Naive thymus-derived CD8-positive, alpha-beta T cell (primary cell): ENCODE measurements around the gene AFG1L. TPM values are rescaled to one million over a fixed set of nuclear protein-coding genes. Genes with fewer than 3 reads are reported as not detected.
"Not testable (repeated sequence)": the region's sequence is repeated elsewhere in the genome, so short reads cannot be mapped to it uniquely, and the experiment has no call there.

Experiments used
- ATAC-seq, 2 donors: fragments of 150-1000 bp; cut with Tn5 transposase in 1 of 2; sonication (Bioruptor Pico), chemical (Tn5 transposase) in 1 of 2; 1 replicate in 1 of 2; 2 replicates in 1 of 2; pipeline ENCODE4 v1.10.0; 2021; ENCODE audit warnings: mild to moderate bottlenecking in 2 of 2, moderate library complexity in 2 of 2
- POLR2A ChIA-PET: fragments of 350-600 bp; sonication (Branson Sonifier 250); formaldehyde crosslinking; loops from one replicate; lab custom pipeline; 2021; ENCODE audit warnings: antibody characterized with exemption; lab: Charles Lee
- DNase-seq, 10 donors: peaks; one replicate each; pipeline versions ENCODE4 v3.0.0 to v3.0.0-alpha.2; 2020 to 2022
- H3K27ac Mint-ChIP-seq, 10 donors: one replicate each; pipeline ENCODE4 v1.8.0; 2020 to 2022; ENCODE audit warnings: mild to moderate bottlenecking in 10 of 10, mixed read lengths in 10 of 10, moderate library complexity in 4 of 10, inconsistent platforms in 1 of 10
- H3K27me3 Mint-ChIP-seq, 5 donors: one replicate each; pipeline ENCODE4 v1.8.0; 2021 to 2022; ENCODE audit warnings: mixed read lengths in 5 of 5
- H3K36me3 Mint-ChIP-seq, 3 donors: one replicate each; pipeline ENCODE4 v1.8.0; 2020 to 2022; ENCODE audit warnings: mixed read lengths in 3 of 3, mild to moderate bottlenecking in 2 of 3, inconsistent platforms in 1 of 3
- H3K4me1 Mint-ChIP-seq, 4 donors: one replicate each; pipeline ENCODE4 v1.8.0; 2021 to 2022; ENCODE audit warnings: mixed read lengths in 4 of 4
- H3K4me3 Mint-ChIP-seq, 10 donors: one replicate each; pipeline ENCODE4 v1.8.0; 2020 to 2022; ENCODE audit warnings: mild to moderate bottlenecking in 10 of 10, mixed read lengths in 10 of 10, moderate library complexity in 6 of 10, inconsistent platforms in 1 of 10
- H3K9me3 Mint-ChIP-seq, 9 donors: one replicate each; pipeline ENCODE4 v1.8.0; 2020 to 2022; ENCODE audit warnings: mixed read lengths in 9 of 9, mild to moderate bottlenecking in 3 of 9, inconsistent platforms in 1 of 9, moderate library complexity in 1 of 9
- polyA plus RNA-seq, 3 donors: library from polyadenylated mRNA; unstranded; fragments of 300-500 nt; fragmentation: Illumina TruSeq; gene quantifications; one replicate each; pipeline ENCODE4 v1.2.3, GENCODE V29; 2021
- total RNA-seq, 8 experiments: library from RNA in 2 of 8; stranded (reverse) in 2 of 8; gene quantifications; one replicate each; pipeline ENCODE4 v1.2.3 and lab custom pipeline; 2021 to 2026

Gene AFG1L
- total and polyA plus RNA-seq, 5 experiments from 2014 or later, result 2.8 to 8.7 (median 4.4) TPM

- POLR2A ChIA-PET, result interaction anchor here (0.6 to 4.1 kb wide), 12 partner anchors 10 to 1122 kb away, joined by 3 to 36 read pairs (median 5); partner anchors contain the start of genes AFG1L, CD164, FOXO3 and OSTM1
- H3K4me3 Mint-ChIP-seq, result peak within 1 kb of the TSS; percentile 86 to 97 (median 92)
- H3K4me1 Mint-ChIP-seq, result peaks cover 5 to 44% (median 27%) of the 10 kb centered on the region in 4 donors
- H3K27ac Mint-ChIP-seq, result peak within 1 kb of the TSS; percentile 93 to 99 (median 96)
- no peaks in the 10 kb centered on the region for H3K9me3 Mint-ChIP-seq
- H3K36me3 Mint-ChIP-seq, result peaks cover 0 to 9% (median 0%) of the 10 kb centered on the region in 3 donors
- ATAC-seq (peak; percentile 82 to 83), DNase-seq (peak; percentile 78 to 95 (median 87))
- H3K27me3 Mint-ChIP-seq, result no peaks in the 10 kb centered on the region
Observed at GRCh38 chr6:108260809-108261569, 33.9 kb upstream of the AFG1L start, which contains the start of gene SNX3. SNX3 (minus strand) TSS chr6:108261040; CDS start chr6:108260921, 119 bp downstream.

- peak overlapping the region in 1 of 10 donors; percentile 4 for H3K4me3 Mint-ChIP-seq
- H3K9me3 Mint-ChIP-seq, result no peaks in the 10 kb centered on the region
- peaks cover 2 to 22% (median 12%) of the 10 kb centered on the region in 4 donors for H3K4me1 Mint-ChIP-seq
- POLR2A ChIA-PET, result no interaction called here
- DNase-seq (no peak), ATAC-seq (no peak)
- H3K36me3 Mint-ChIP-seq, result no peaks in the 10 kb centered on the region
- H3K27ac Mint-ChIP-seq, result no peak overlapping the region
- H3K27me3 Mint-ChIP-seq, result no peaks in the 10 kb centered on the region
Observed at GRCh38 chr6:108263371-108263770, 31.5 kb upstream of the AFG1L start.

GRCh38 chr6:108268845-108269244, 26.0 kb upstream of the AFG1L start:
- Mint-ChIP-seq H3K36me3 (no peaks in the 10 kb centered on the region), H3K27ac (peak overlapping the region in 1 of 10 donors; percentile 48), H3K4me1 (no peaks in the 10 kb centered on the region), H3K9me3 (no peaks in the 10 kb centered on the region), H3K27me3 (peaks cover 0 to 5% (median 0%) of the 10 kb centered on the region in 5 donors), H3K4me3 (no peak overlapping the region)
- POLR2A ChIA-PET, result no interaction called here
- DNase-seq, result no peak
- ATAC-seq, result no peak

- H3K36me3 Mint-ChIP-seq, ATAC-seq, H3K27ac Mint-ChIP-seq, DNase-seq, H3K4me3 Mint-ChIP-seq, POLR2A ChIA-PET, H3K27me3 Mint-ChIP-seq, H3K9me3 Mint-ChIP-seq, H3K4me1 Mint-ChIP-seq: not testable (repeated sequence)
Observed at GRCh38 chr6:108269955-108270354, 24.9 kb upstream of the AFG1L start.

- Mint-ChIP-seq H3K27ac (no peak overlapping the region), H3K36me3 (no peaks in the 10 kb centered on the region), H3K4me1 (no peaks in the 10 kb centered on the region), H3K9me3 (no peaks in the 10 kb centered on the region), H3K4me3 (no peak overlapping the region), H3K27me3 (peaks cover 0 to 5% (median 2%) of the 10 kb centered on the region in 5 donors)
- POLR2A ChIA-PET, result no interaction called here
- no peak for DNase-seq
- ATAC-seq, result no peak
Observed at GRCh38 chr6:108274546-108274945, 20.3 kb upstream of the AFG1L start.

- no peak for ATAC-seq
Observed at GRCh38 chr6:108275976-108276375, 18.9 kb upstream of the AFG1L start.

GRCh38 chr6:108277295-108277694, 17.6 kb upstream of the AFG1L start:
- Mint-ChIP-seq H3K27ac (no peak overlapping the region), H3K4me3 (no peak overlapping the region), H3K36me3 (no peaks in the 10 kb centered on the region), H3K27me3 (peaks cover 0 to 5% (median 2%) of the 10 kb centered on the region in 5 donors), H3K4me1 (no peaks in the 10 kb centered on the region), H3K9me3 (no peaks in the 10 kb centered on the region)
- POLR2A ChIA-PET, result no interaction called here
- ATAC-seq, result no peak
- DNase-seq, result no peak

More at GRCh38 chr6:108275976-108276375, 18.9 kb upstream of the AFG1L start:
- Mint-ChIP-seq H3K4me3 (no peak overlapping the region), H3K9me3 (no peaks in the 10 kb centered on the region), H3K27me3 (peaks cover 0 to 5% (median 2%) of the 10 kb centered on the region in 5 donors), H3K36me3 (no peaks in the 10 kb centered on the region), H3K27ac (peak overlapping the region in 1 of 10 donors; percentile 3), H3K4me1 (no peaks in the 10 kb centered on the region)
- DNase-seq, result no peak
- POLR2A ChIA-PET, result no interaction called here

DNA sequence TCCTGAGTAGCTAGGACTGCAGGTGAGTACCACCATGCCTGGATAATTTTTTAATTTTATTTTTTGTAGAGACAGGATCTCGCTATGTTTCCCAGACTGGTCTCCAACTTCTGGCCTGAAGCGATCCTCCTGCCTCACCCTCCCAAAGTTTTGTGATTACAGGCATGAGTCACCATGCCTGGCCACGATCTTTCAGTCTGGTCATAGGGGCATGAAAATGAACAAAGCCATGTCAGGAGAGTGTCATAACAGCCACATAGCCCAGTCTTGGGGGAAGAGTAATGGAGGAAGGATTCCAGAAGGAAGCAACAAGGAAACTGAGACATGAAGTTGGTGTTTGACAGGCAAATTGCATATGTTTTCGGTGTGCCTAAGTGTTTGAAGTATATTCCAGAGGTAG, 17.0 kb upstream of the AFG1L start:
- Mint-ChIP-seq H3K36me3 (no peaks in the 10 kb centered on the region), H3K4me1 (no peaks in the 10 kb centered on the region), H3K27ac (no peak overlapping the region), H3K9me3 (no peaks in the 10 kb centered on the region), H3K4me3 (no peak overlapping the region), H3K27me3 (peaks cover 0 to 5% (median 0%) of the 10 kb centered on the region in 5 donors)
- POLR2A ChIA-PET, result no interaction called here
- DNase-seq, result no peak
- ATAC-seq, result no peak

- ATAC-seq, result no peak
- Mint-ChIP-seq H3K36me3 (no peaks in the 10 kb centered on the region), H3K4me3 (no peak overlapping the region), H3K4me1 (peaks cover 0 to 5% (median 2%) of the 10 kb centered on the region in 4 donors), H3K27ac (no peak overlapping the region), H3K9me3 (no peaks in the 10 kb centered on the region), H3K27me3 (no peaks in the 10 kb centered on the region)
- POLR2A ChIA-PET, result no interaction called here
- no peak for DNase-seq
Observed at GRCh38 chr6:108285381-108285780, 9.5 kb upstream of the AFG1L start.

GRCh38 chr6:108286366-108286765, 8.5 kb upstream of the AFG1L start:
- no peaks in the 10 kb centered on the region for H3K9me3 Mint-ChIP-seq
- POLR2A ChIA-PET, result no interaction called here
- no peaks in the 10 kb centered on the region for H3K27me3 Mint-ChIP-seq
- ATAC-seq, result no peak
- H3K4me3 Mint-ChIP-seq, result no peak overlapping the region
- no peaks in the 10 kb centered on the region for H3K36me3 Mint-ChIP-seq
- no peak overlapping the region for H3K27ac Mint-ChIP-seq
- no peak for DNase-seq
- peaks cover 0 to 5% (median 2%) of the 10 kb centered on the region in 4 donors for H3K4me1 Mint-ChIP-seq

GRCh38 chr6:108287373-108287772, 7.5 kb upstream of the AFG1L start:
- peaks cover 0 to 5% (median 2%) of the 10 kb centered on the region in 4 donors for H3K4me1 Mint-ChIP-seq
- H3K27ac Mint-ChIP-seq, result no peak overlapping the region
- DNase-seq (no peak), ATAC-seq (no peak)
- H3K36me3 Mint-ChIP-seq, result no peaks in the 10 kb centered on the region
- H3K27me3 Mint-ChIP-seq, result no peaks in the 10 kb centered on the region
- no peaks in the 10 kb centered on the region for H3K9me3 Mint-ChIP-seq
- H3K4me3 Mint-ChIP-seq, result no peak overlapping the region
- POLR2A ChIA-PET, result no interaction called here

GRCh38 chr6:108288742-108289141, 6.1 kb upstream of the AFG1L start:
- H3K4me3 Mint-ChIP-seq, result no peak overlapping the region
- H3K36me3 Mint-ChIP-seq, result no peaks in the 10 kb centered on the region
- ATAC-seq, result no peak
- POLR2A ChIA-PET, result no interaction called here
- H3K4me1 Mint-ChIP-seq, result peaks cover 0 to 5% (median 3%) of the 10 kb centered on the region in 4 donors
- H3K9me3 Mint-ChIP-seq, result no peaks in the 10 kb centered on the region
- H3K27me3 Mint-ChIP-seq, result no peaks in the 10 kb centered on the region
- no peak overlapping the region for H3K27ac Mint-ChIP-seq
- no peak for DNase-seq

- ATAC-seq (no peak), DNase-seq (no peak)
- Mint-ChIP-seq H3K4me1 (peaks cover 9 to 24% (median 20%) of the 10 kb centered on the region in 4 donors), H3K27ac (no peak overlapping the region), H3K27me3 (no peaks in the 10 kb centered on the region), H3K36me3 (peaks cover 0 to 6% (median 0%) of the 10 kb centered on the region in 3 donors), H3K9me3 (no peaks in the 10 kb centered on the region), H3K4me3 (no peak overlapping the region)
- POLR2A ChIA-PET, result interaction anchor here (0.8 kb wide), 1 partner anchor 11 kb away, joined by 3 read pairs; no protein-coding TSS in a partner anchor
Observed at GRCh38 chr6:108291091-108291490, 3.8 kb upstream of the AFG1L start.
